K562 (cell line): ENCODE results near the gene GNB2. TPM values are rescaled to one million over a fixed set of nuclear protein-coding genes. Genes with fewer than 3 reads are reported as not detected.

Source experiments
- ATF7 ChIP-seq: fragments of 450-650 bp; IDR thresholded peaks from 2 replicates; pipeline ENCODE4 v1.7.1; 2014; ENCODE audit warnings: mild to moderate bottlenecking, moderate library complexity
- FOXM1 ChIP-seq, 2 experiments: fragments of 450-650 bp in 1 of 2; sonication (generic) in 1 of 2; formaldehyde crosslinking in 1 of 2; IDR thresholded peaks; 2 replicates each; pipeline versions ENCODE4 v1.6.1 to v1.9.0; 2017 to 2022; ENCODE audit warnings: low read depth in 2 of 2, mild to moderate bottlenecking in 2 of 2, missing genetic modification reagents in 1 of 2, moderate library complexity in 1 of 2
- KDM2B ChIP-seq: fragments of 250-450 bp; sonication (Bioruptor Pico); IDR thresholded peaks from 2 replicates; pipeline ENCODE4 v1.8.0; 2021; ENCODE audit warnings: mild to moderate bottlenecking, moderate library complexity
- KLF13 ChIP-seq: fragments of 450-650 bp; IDR thresholded peaks from 2 replicates; pipeline ENCODE4 v1.6.1; 2016; ENCODE audit warnings: missing genetic modification characterization, low read depth, mild to moderate bottlenecking, missing compliant biosample characterization, moderate library complexity, borderline replicate concordance
- LARP7 ChIP-seq: fragments of 450-650 bp; IDR thresholded peaks from 2 replicates; pipeline ENCODE4 v1.6.1; 2016
- MAFF ChIP-seq: IDR thresholded peaks from 2 replicates; pipeline ENCODE4 v1.6.1; 2012; ENCODE audit warnings: low read length, improper control_type of control experiment
- NELFE ChIP-seq: IDR thresholded peaks from 2 replicates; pipeline ENCODE4 v1.6.1; 2011; ENCODE audit warnings: mild to moderate bottlenecking; ENCODE audit not compliant: insufficient read depth, insufficient read length
- PYGO2 ChIP-seq: fragments of 450-650 bp; IDR thresholded peaks from 2 replicates; pipeline ENCODE4 v1.6.1; 2016; ENCODE audit warnings: mild to moderate bottlenecking, missing genetic modification characterization, moderate library complexity, missing compliant biosample characterization
- TGIF2 ChIP-seq: sonication (generic); formaldehyde crosslinking; IDR thresholded peaks from 2 replicates; pipeline ENCODE4 v1.8.1; 2022; ENCODE audit warnings: mild to moderate bottlenecking, missing genetic modification reagents, moderate library complexity
- U2AF1 ChIP-seq: fragments of 200-400 bp; formaldehyde crosslinking; optimal IDR thresholded peaks from 2 replicates; pipeline ENCODE3; 2017; ENCODE audit warnings: mild to moderate bottlenecking, low read depth, low read length, moderate library complexity
- UBTF ChIP-seq, 2 experiments: IDR thresholded peaks; 2 replicates each; pipeline ENCODE4 v1.6.1; 2012; ENCODE audit warnings: improper control_type of control experiment in 2 of 2, low read depth in 2 of 2, low read length in 2 of 2, borderline replicate concordance in 1 of 2
- ZNF124 ChIP-seq: sonication (generic); formaldehyde crosslinking; IDR thresholded peaks from 2 replicates; pipeline ENCODE4 v1.8.1; 2022; ENCODE audit warnings: missing genetic modification reagents
- ZNF354B ChIP-seq: fragments of 250-450 bp; sonication (Bioruptor Pico); IDR thresholded peaks from 2 replicates; pipeline ENCODE4 v1.4.0; 2020
- ZNF511 ChIP-seq: sonication (generic); formaldehyde crosslinking; IDR thresholded peaks from 2 replicates; pipeline ENCODE4 v1.8.0; 2022; ENCODE audit warnings: mild to moderate bottlenecking, missing genetic modification reagents
- polyA plus RNA-seq, 8 experiments: library from polyadenylated mRNA; depleted of rRNA in 4 of 8; stranded (reverse) in 5 of 8; unstranded in 3 of 8; fragments of >200 nt; fragmentation: Nextera tagmentation in 2 of 8; fragmentation: Illumina TruSeq in 1 of 8; extraction: Ambion mirVana in 2 of 8; extraction: Trizol in 1 of 8; gene quantifications; 2 replicates each; pipeline versions ENCODE4 v1.2.1 to v1.2.3, GENCODE V29; 2011 to 2014; ENCODE audit warnings: inconsistent platforms in 1 of 8, missing spikeins in 1 of 8
- total RNA-seq, 7 experiments: library from RNA; depleted of rRNA in 6 of 7; stranded (reverse); fragments of >200 nt in 6 of 7; fragmentation: Illumina TruSeq in 2 of 7; extraction: Trizol in 2 of 7; gene quantifications; 2 replicates each; pipeline versions ENCODE4 v1.2.1 to v1.2.3, GENCODE V29; 2011 to 2021; ENCODE audit warnings: low replicate concordance in 1 of 7

The GNB2 gene
- total and polyA plus RNA-seq, 9 of the 15 experiments (the other 6 are each of a cell fraction or from before 2014, with no cell fraction given): 0.65 to 320 (median 104) TPM

DNA sequence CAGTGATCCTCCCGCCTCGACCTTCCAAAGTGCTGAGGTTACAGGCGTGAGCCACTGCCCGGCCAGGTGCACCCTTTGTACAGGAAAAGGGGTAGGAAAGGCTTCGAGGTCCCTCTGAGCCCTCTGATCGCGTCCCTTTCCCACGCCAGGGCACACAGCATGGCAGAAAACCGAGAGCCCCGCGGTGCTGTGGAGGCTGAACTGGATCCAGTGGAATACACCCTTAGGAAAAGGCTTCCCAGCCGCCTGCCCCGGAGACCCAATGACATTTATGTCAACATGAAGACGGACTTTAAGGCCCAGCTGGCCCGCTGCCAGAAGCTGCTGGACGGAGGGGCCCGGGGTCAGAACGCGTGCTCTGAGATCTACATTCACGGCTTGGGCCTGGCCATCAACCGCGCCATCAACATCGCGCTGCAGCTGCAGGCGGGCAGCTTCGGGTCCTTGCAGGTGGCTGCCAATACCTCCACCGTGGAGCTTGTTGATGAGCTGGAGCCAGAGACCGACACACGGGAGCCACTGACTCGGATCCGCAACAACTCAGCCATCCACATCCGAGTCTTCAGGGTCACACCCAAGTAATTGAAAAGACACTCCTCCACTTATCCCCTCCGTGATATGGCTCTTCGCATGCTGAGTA is 33.3 kb downstream of the GNB2 start (continued):
- TF ChIP-seq FOXM1 (IDR thresholded peaks at IDR 0.05; ENCODE audit: low read depth) (no peak), FOXM1 (CRISPR knock-in tag; IDR thresholded peaks at IDR 0.05; ENCODE audit: low read depth) (no peak), ATF7 (no peak), PYGO2 (tag) (no peak), KLF13 (tag) (no peak), TGIF2 (CRISPR knock-in tag) (0 out of 2 replicates have a peak, but pooled peaks have one; percentile 56), ZNF124 (CRISPR knock-in tag) (no peak), U2AF1 (no peak), MAFF (no peak), UBTF (IDR thresholded peaks at IDR 0.05; ENCODE audit: borderline replicate concordance in 1 of 2, low read depth in 2 of 2, low read length in 2 of 2) (peak in 1 of 2 experiments; percentile 72; a peak in 1 of 4 replicates), ZNF511 (CRISPR knock-in tag) (peak; percentile 58; the same call in 1 of the 2 replicates), LARP7 (no peak), KDM2B (CRISPR knock-in tag) (no peak), ZNF354B (CRISPR knock-in tag) (no peak), NELFE (no peak)
